CD4-positive, alpha-beta T cell treated with Interleukin-17A for 1 hour (primary cell): ENCODE measurements around the gene ABHD8.
"Not testable (repeated sequence)": the region's sequence is repeated elsewhere in the genome, so short reads cannot be mapped to it uniquely, and the experiment has no call there.

ENCODE experiments used
- DNase-seq: peaks from one replicate; pipeline ENCODE4 v3.0.0-alpha.2; 2020

Gene ABHD8

DNA sequence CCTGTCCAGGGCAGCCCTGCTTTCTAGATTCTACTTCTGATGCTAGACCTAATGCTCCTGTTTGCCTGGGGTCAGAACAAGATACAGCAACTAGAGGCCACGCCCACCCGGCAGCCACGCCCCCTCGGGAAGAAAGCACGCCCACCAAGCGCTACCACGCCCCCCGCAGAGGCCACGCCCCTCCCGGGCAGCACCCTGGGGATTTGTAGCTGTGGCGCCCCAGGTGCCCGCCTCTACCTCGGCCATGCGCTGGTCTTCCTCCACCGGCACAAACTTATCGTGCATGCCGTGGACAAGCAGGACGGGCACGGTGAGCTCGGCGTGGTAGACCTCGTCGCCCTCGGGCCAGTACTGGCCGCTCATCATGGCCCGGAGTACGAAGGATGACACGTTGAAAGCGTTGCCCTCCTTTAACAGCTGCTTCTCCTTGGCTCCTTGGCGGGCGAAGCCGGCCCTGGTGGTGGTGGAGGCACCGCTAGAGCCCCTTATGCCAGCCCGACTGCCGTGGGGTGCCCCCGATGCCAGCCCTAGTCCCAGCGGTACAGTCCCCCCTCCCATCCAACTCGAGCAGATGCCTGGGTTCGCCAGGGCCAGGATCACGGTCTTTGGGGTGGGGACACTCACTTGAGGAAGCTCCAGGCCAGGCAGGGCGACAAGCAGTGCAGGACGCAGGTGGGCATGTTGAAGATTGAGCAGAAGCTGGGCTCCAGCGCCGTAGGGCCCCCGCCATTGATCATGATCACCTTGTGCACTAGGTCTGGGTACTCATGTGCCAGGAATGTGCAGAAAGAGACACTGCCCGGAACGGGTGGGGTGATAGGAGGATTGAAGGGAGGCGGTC, 9.0 kb downstream of the ABHD8 start:
- peak; percentile 59 for DNase-seq

DNA sequence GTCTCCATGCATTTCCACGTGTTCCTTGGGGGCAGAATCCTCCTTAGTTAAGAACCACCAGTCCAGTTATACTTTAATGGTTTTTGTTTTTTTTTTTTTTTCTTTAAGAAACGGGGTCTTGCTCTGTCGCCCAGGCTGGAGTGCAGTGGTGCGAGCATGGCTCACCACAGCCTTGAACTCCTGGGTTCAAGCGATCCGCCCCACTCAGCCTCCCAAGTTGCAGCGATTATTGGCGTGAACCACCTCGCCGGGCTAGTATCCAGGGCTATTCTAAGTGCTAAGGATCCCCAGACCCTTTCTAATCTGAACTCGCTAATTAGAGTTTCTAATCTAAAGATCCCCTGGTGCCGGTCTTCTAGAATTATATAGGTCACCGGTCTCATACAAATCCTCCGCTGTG, 9.6 kb downstream of the ABHD8 start:
- no peak for DNase-seq

DNA sequence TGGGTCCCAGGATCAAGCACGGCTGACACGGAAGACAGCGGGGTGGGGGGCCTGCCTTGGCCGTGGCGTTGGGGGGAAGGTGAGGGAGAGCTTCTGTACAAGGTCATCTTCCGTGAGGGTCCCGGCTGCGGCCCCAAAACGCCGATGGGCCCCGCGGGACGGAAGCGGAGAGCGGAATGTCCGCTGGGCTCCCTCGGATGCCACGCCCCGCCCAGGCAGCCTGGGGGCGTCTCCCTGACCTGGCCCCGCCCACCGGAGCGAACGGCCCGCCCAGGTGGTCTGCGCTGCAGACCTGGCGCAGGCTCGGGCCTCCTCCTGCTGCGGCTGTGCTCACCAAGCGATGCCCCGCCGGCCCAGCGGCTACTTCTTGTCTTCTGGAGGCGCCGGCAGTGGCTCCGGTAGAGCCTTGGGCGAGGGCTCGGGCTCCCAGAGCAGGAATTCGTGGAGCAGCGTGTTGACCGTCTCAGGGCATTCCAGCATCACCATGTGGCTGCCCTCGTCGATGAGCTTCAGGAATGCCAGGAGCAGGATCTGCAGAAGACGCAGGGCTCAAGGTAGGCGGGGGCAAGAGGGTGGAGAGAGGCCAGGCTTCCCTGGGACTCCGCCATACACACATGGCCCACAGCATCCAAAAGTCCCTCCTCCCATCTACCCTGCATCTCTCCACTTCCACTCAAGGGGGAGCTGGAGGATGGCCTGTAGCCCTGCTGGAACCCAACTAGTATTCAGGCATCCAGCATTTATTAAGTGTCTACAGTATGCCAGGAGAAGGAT, 10.7 kb downstream of the ABHD8 start:
- peak; percentile 88 for DNase-seq

DNA sequence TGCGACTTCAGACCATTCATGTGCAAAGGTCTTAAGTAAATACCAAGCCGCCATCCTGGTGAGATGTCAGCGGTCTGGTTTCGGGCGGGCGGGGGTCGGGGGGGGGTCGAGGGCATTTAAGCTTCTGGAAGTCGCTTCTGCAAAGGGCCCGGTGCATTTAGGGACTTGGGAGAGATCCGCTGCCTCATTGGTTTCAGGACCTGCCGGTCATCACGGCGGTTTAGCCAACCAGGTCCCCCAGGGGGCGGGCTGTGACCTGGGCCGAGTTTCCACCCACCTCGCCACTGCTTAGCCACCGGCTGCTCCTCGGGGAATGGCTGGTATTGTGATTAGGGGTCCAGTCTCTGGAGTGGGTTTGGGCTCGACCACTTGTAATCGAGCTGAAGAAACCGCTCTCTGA, 13.7 kb downstream of the ABHD8 start:
- DNase-seq = peak; percentile 40

DNA sequence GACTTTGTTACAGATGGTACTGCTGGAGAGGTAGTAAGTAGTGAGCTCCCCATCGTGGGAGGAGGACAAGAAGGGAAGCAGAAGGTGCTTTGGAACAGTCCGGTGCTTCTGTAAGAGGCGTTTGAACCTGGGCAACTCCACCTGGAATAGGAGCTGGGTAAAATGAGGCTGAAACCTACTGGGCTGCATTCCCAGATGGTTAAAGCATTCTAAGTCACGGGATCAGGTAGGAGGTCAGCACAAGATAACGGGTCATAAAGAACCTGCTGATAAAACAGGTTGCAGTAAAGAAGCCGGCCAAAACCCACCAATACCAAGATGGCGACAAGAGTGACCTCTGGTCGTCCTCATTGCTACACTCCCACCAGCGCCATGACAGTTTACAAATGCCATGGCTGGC, 16.5 kb downstream of the ABHD8 start:
- no peak for DNase-seq

DNA sequence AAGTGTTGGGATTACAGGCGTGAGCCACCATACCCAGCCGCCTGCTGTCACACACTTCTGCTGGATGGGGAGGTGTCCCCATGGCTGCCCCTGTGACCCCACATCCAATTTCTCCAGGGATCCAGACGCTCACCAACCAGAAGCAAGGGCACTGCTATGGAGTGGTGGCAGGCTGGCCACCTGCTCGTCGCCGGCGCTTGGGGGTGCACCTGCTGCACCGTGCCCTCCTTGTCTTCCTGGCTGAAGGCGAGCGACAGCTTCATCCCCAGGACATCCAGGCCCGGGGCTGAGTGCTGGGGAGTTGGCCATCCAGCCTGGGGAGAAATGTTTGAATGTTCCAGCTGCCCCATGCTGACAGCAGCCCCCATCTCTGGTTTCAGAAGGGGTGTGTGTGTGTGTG, 17.0 kb downstream of the ABHD8 start:
- no peak for DNase-seq

DNA sequence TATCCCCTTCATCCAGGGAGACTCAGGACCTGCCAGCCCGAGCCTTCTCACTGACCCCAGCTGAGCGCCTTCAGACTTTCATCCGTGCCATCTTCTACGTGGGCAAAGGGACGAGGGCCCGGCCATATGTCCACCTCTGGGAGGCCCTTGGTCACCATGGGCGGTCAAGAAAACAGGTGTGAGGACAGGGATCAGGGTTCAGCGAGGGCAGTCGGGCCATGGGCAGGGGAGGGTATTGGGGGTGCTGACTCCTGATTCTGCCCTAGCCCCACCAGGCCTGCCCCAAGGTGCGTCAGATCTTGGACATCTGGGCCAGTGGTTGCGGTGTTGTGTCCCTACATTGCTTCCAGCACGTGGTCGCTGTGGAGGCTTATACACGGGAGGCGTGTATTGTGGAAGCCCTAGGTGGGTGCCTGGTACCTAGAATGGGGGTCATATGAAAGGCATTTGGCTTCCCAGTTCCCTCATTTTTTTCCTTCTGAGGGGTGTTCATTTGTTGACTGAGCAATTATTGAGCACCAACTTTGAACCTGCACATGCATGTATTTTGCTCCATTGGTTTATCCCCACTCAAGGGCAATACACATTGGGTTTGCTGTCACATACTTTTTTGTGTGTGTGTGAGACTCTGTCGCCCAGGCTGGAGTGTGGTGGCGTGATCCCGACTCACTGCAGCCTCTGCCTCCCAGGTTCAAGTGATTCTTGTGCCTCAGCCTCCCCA, 17.6 kb downstream of the ABHD8 start:
- DNase-seq = no peak

DNA sequence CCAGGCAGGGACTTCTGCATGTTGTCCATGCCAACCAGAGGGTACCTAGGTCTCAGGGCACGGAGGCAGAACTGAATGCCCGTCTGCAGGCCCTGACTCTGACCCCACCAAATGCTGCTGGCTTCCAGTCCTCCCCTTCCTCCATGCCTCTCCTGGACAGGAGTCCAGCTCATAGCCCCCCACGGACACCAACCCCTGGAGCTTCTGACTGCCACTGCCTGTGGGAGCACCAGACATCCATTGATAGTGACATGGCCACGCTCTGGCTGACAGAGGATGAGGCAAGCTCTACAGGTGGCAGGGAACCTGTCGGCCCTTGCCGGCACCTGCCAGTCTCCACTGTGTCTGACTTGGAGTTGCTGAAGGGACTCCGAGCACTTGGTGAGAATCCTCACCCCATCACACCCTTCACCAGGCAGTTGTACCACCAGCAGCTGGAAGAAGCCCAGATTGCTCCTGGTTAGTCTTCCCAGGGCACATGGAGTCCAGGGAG, 19.7 kb downstream of the ABHD8 start:
- DNase-seq = no peak

DNA sequence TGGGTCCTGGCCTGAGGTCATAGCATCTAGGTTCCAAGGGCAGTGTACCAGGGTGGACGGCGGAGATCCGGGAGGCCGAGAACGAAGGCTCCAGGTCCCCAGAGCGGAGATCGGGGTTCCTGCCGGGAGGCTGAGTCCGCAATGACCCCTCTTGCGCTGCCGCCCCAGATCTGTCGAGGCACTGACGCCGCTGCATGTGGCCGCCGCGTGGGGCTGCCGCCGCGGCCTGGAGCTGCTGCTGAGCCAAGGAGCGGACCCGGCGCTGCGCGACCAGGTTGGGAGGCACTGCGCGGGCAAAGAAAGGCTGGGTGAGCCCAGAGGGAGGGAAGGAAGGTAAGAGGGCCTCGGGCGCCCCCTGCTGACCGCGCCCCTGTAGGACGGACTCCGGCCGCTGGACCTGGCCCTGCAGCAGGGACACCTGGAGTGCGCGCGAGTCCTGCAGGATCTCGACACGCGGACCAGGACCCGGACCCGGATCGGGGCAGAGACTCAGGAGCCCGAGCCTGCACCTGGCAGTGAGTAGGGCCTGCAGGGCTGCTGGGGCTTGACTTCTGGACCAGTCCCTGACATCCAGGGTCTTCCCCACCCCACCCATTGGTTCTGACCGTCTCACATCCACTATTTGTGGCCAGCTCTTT, 20.6 kb downstream of the ABHD8 start:
- DNase-seq = peak; percentile 80

DNA sequence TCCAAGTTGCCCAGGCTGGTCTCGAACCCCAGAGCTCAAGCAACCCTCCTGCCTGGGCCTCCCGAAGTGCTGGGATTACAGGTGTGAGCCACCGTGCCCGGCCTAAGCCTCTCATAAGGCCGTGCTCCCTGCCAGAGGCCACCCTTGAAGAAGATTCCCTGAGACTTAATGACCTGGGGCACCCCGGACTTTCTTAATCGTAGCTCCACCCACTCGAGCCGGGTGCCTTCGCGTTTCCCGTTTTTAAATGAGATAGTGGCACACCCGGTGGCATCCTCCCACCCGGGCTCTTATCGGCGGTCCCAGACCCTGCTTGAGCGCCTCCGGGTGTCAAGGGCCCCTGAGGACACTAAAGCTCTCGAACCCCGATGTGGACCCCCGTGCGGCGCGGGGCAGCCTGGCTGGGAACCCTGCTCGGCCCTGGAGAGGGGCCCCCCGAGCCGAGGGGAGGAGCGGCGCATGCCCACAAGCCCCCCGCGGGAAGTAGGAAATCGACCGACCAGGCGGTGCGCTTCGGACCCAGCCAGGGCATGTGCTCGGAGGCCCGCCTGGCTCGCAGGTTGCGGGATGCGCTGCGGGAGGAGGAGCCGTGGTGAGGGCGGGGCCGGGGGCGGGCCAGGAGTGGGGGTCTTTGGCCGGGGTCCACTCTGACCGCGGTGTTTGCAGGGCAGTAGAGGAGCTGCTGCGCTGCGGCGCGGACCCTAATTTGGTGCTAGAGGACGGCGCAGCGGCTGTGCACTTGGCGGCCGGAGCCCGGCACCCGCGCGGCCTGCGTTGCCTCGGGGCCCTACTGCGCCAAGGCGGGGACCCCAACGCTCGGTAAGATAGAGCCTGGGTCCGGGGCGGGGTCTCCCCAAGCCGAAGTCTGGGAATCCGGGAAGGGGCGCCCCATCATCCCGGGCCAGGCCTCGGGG, 21.6 kb downstream of the ABHD8 start, which contains the start of gene ANKLE1:
Gene ANKLE1 (plus strand): TSS at position 511 of the 914 bp plus-strand sequence. CDS start 20 bp downstream, at position 531.
- DNase-seq = peak; percentile 28

DNA sequence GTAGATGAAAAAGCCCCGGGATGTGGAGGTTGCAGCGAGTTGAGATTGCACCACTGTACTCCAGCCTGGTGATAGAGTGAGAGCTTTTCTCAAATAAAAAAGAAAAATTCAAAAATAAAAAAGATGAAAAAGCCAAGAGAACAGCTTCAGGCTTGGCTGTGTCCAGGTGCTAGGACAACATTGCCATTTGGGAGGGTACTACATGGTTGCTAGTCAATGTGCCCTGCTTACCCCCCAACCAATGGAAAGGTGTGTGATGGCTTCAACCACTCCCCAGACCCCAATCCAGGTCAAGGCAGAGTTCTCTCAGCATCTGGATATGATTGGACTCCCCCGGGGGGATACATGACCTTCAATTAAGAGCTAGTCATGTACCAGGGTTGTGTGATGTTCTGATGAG, 23.8 kb downstream of the ABHD8 start:
- DNase-seq = no peak

DNA sequence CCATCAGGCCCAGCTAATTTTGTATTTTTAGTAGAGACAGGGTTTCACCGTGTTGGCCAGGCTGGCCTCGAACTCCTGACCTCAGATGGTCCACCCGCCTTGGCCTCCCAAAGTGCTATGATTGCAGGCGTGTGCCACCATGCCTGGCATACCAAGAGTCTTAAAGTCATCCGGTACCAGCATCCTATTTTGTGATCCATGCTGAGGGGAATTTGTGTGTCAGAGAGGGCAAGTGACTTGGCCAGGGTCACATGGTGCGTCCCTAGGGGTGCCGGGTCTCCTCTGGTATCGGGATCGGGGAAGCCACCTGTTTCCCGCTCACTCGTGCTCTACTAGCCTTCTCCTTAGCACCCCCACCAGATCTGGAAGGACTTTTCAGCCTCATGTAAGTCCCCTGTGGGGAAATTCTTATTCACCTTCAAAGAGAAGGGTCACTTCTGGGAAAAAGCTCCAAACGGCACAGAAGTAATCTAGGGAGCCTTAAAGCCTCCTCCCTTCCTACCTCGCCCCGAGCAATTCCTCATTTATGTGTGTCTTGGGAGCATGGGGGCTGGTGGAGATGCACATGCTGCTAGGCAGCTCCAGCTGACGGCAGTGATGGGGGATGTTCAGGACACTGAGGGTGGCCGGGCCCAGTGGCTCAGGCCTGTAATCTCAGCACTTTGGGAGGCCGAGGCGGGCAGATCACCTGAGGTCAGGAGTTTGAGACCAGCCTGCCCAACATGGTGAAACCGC, 27.6 kb downstream of the ABHD8 start:
- no peak for DNase-seq

DNA sequence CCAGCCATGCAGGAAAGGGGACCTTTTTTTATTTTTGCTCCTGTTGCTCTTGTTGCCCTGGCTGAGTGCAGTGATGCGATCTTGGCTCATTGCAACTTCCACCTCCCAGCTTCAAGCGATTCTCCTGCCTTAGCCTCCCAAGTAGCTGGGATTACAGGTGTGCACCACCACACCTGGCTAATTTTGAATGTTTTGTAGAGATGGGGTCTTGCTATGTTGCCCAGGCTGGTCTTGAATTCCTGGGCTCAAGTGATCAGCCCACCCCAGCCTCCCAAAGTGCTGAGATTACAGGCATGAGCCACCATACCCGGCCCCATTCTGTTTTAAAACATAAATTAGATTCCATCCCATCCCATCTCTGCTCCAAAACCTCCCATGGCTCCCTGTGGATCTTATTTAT, 28.3 kb downstream of the ABHD8 start:
- DNase-seq = not testable (repeated sequence)

DNA sequence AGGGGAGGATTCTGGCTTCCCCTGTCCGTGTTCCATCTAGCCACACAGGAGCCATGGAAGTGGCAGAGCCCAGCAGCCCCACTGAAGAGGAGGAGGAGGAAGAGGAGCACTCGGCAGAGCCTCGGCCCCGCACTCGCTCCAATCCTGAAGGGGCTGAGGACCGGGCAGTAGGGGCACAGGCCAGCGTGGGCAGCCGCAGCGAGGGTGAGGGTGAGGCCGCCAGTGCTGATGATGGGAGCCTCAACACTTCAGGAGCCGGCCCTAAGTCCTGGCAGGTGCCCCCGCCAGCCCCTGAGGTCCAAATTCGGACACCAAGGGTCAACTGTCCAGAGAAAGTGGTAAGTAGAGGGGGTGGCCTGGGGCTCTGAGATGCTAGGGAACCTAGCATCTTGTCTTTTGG, 34.5 kb downstream of the ABHD8 start:
- DNase-seq = no peak

DNA sequence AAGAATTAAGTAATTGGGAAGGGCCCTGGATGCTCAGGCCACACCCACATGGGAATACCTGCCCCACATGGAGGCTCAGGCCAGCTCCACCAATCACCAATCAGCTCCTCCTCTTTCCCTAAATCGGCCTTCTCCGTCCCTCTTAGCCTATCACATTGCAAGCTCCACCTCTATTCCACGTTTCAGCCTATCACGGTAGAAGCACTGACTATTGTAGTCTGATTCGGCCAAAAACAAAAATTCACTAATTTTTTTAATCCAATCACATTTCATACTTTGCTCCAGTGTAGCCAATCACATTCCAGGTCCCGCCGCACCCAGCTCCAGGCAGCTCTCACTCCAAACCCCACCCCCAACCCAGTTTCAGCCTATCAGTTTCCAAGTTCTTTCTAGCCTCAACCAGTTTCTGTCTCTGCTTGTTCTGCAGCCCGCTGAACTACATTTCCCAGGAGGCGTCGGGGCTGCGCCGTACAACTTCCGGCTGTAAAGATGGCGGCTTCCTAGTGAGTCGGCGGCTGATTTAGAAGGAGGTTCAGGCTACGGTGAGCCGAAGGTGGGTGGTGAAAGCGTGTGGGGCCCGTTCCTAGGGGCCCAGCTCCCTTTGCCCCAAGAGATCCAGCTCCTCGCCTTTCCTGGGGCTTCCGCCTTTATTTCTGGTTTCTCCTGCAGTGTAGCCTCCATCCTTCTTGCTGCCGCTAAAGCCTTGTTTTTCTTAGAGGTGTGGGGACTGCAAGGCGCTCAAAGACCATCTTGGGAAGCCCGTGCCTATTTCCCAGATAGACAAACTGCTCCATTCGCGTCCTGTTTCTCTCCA, 36.0 kb downstream of the ABHD8 start, which contains the start of gene BABAM1:
Gene BABAM1 (plus strand): TSS at position 469 of the 814 bp plus-strand sequence. CDS start 1,364 bp downstream, outside the sequence.
- peak; percentile 99 for DNase-seq

DNA sequence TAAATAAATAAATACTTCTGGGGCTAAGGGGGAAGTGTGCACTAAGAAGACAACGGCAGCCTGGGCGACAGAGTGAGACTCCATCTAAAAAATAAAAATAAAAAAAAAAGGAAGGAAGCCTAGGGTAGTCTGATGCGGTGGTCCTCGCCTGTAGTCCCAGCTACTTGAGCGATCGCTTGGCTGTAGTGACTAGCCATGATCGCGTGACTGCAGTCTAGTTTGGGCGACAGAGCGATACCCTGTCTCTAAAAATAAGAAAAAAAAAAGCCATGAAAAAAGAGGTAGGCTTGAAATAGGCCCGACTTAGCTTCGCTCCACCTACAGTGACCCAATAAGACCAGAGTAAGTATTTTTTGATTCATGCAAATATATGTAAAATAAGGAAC, 36.6 kb downstream of the ABHD8 start:
- no peak for DNase-seq

DNA sequence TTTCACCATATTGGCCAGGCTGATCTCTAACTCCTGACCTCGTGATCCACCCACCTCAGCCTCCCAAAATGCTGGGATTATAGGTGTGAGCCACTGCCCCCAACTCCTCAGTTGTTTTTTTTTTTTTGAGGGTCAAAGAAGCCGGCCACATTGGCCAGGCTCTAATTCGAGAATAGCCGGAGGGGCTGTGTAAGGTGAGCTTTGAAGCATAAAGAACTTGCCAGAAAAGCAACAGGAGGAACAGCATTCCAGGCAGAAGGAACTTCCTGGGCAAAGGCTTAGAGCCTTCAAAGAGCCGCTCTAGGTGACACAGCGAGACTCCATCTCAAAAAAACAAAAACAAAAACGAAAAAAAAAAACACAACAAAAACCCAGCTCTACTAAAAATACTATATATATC, 37.2 kb downstream of the ABHD8 start:
- DNase-seq = no peak

DNA sequence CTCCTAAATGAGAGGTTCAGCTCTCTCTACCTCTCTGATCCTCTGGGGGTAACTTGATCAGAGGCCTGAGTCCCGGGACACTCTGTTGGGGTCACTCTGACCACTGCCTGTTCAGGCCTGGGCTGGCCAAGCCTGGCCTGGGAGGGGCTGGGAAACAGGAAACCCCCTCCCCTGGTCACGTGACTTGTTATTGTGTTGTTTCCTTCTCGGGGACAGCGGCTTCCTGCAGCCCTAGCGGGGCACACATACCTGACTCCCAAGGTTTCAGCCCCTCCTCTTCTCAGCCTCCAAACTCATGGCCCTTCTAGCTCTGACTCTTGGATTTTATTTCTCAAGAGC, 38.6 kb downstream of the ABHD8 start, which contains the start of gene USHBP1:
Gene USHBP1 (minus strand): TSS at position 105 of the 339 bp plus-strand sequence. CDS start 446 bp downstream, outside the sequence.
- DNase-seq = peak; percentile 22

DNA sequence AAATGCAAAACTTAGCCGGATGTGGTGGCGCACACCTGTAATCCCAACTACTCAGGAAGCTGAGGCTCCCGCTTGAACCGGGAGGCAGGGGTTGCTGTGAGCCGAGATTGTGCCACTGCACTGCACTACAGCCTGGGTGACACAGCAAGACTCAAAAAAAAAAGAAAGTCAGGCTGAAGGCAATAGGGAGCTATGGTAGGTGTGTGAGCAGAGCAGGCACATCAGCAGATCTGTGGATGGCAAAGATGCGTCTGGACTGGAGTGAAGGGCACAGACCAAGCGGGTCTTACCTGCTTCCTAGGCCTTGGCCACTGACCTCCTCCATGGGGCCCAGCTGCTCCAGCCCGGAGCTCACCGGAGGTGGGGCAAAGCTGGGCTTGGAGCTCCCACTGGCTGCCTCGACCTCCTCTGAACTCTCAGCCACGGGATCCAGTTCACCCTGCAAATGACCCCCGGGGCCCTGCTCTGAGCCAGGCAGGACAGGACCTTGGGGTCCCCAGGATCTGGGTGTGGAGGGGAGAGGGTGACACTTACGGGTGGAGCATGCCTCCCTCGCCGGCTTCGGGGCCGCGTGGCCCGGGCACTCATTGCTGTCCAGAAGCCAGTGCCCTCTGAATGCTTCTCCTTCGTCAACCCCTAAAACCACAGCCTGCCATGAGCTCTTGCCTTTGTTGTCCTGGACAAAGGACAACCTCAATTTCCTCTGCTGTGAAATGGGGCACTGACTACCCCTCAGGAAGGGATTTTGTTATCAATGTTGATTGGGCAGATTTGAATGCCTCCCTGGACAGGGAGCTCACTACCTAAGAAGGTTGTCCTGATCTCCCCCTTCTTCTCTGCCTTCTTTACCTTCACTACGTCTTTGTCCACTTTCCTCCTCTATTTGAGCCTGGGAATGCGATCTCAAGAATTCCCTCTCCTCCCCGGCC, 39.2 kb downstream of the ABHD8 start:
- DNase-seq = no peak
